K562 (cell line): ENCODE measurements around the gene MAP7D1. TPM values are rescaled to one million over a fixed set of nuclear protein-coding genes. Genes with fewer than 3 reads are reported as not detected.

ENCODE experiments used
- ARID2 ChIP-seq: fragments of 450-650 bp; IDR thresholded peaks from 2 replicates; pipeline ENCODE4 v1.6.1; 2017; ENCODE audit warnings: antibody characterized with exemption, mild to moderate bottlenecking
- ASH1L ChIP-seq: fragments of 450-650 bp; IDR thresholded peaks from 2 replicates; pipeline ENCODE4 v1.6.1; 2018; ENCODE audit warnings: borderline replicate concordance, mild to moderate bottlenecking, low read depth; ENCODE audit not compliant: partially characterized antibody
- CC2D1A ChIP-seq: fragments of 450-650 bp; IDR thresholded peaks from 2 replicates; pipeline ENCODE4 v1.6.1; 2017; ENCODE audit warnings: mild to moderate bottlenecking
- CHCHD3 ChIP-seq: fragments of 250-450 bp; sonication (Bioruptor Pico); IDR thresholded peaks from 2 replicates; pipeline ENCODE4 v2.1.2; 2022; ENCODE audit warnings: mild to moderate bottlenecking
- ELF1 ChIP-seq: fragments of 200-800 bp; sonication (Bioruptor generic); IDR thresholded peaks from 2 replicates; pipeline ENCODE4 v1.6.1; 2016; ENCODE audit warnings: missing genetic modification characterization, missing compliant biosample characterization
- JUN ChIP-seq, 2 experiments: sonication (generic) in 1 of 2; formaldehyde crosslinking in 1 of 2; IDR thresholded peaks; 2 replicates each; pipeline versions ENCODE4 v1.6.1 to v1.8.0; 2012 to 2022; ENCODE audit warnings: borderline replicate concordance in 2 of 2, mild to moderate bottlenecking in 2 of 2, improper control_type of control experiment in 1 of 2, low read depth in 1 of 2, low read length in 1 of 2, missing genetic modification reagents in 1 of 2
- KAT7 ChIP-seq: sonication (generic); formaldehyde crosslinking; IDR thresholded peaks from 2 replicates; pipeline ENCODE4 v1.8.0; 2022; ENCODE audit warnings: missing genetic modification reagents, mild to moderate bottlenecking, borderline replicate concordance
- KDM1A ChIP-seq, 2 experiments: fragments of 450-650 bp; IDR thresholded peaks; 2 replicates each; pipeline ENCODE4 v1.6.1; 2016; ENCODE audit warnings: mild to moderate bottlenecking in 2 of 2
- MTA3 ChIP-seq: fragments of 450-650 bp; formaldehyde crosslinking; IDR thresholded peaks from 2 replicates; pipeline ENCODE4 v1.6.1; 2017; ENCODE audit warnings: mild to moderate bottlenecking, borderline replicate concordance
- NFYB ChIP-seq: IDR thresholded peaks from 2 replicates; pipeline ENCODE4 v1.6.1; 2011; ENCODE audit warnings: mild to moderate bottlenecking, moderate library complexity; ENCODE audit not compliant: insufficient read length; ENCODE audit errors: extremely low read depth
- PCBP1 ChIP-seq: fragments of 200-400 bp; formaldehyde crosslinking; IDR thresholded peaks from 2 replicates; pipeline ENCODE4 v1.6.1; 2018; ENCODE audit warnings: mild to moderate bottlenecking, low read depth, low read length; ENCODE audit not compliant: poor library complexity, severe bottlenecking
- RBM25 ChIP-seq: fragments of 200-400 bp; formaldehyde crosslinking; IDR thresholded peaks from 2 replicates; pipeline ENCODE4 v1.6.1; 2018; ENCODE audit warnings: low read length, low read depth, moderate library complexity; ENCODE audit not compliant: severe bottlenecking
- SIRT6 ChIP-seq: IDR thresholded peaks from one replicate; pipeline ENCODE4 v1.6.1; 2012; ENCODE audit warnings: low read depth, mild to moderate bottlenecking, control low read depth, inconsistent platforms, low read length, moderate library complexity
- SMARCE1 ChIP-seq: fragments of 450-650 bp; IDR thresholded peaks from 2 replicates; pipeline ENCODE4 v1.7.1; 2016; ENCODE audit warnings: mild to moderate bottlenecking
- SREBF2 ChIP-seq: sonication (generic); formaldehyde crosslinking; IDR thresholded peaks from 2 replicates; pipeline ENCODE4 v1.4.0; 2020; ENCODE audit warnings: mild to moderate bottlenecking, missing genetic modification reagents
- TAF15 ChIP-seq: fragments of 200-400 bp; formaldehyde crosslinking; IDR thresholded peaks from 2 replicates; pipeline ENCODE4 v1.6.1; 2017; ENCODE audit warnings: mild to moderate bottlenecking, low read depth, low read length, moderate library complexity
- XRCC5 ChIP-seq: fragments of 200-400 bp; formaldehyde crosslinking; IDR thresholded peaks from 2 replicates; pipeline ENCODE4 v1.6.1; 2017; ENCODE audit warnings: low read depth, mild to moderate bottlenecking, low read length
- ZNF23 ChIP-seq: fragments of 250-450 bp; sonication (Bioruptor Pico); IDR thresholded peaks from 2 replicates; pipeline ENCODE4 v1.4.0; 2020; ENCODE audit warnings: mild to moderate bottlenecking
- polyA plus RNA-seq, 8 experiments: library from polyadenylated mRNA; depleted of rRNA in 4 of 8; stranded (reverse) in 5 of 8; unstranded in 3 of 8; fragments of >200 nt; fragmentation: Nextera tagmentation in 2 of 8; fragmentation: Illumina TruSeq in 1 of 8; extraction: Ambion mirVana in 2 of 8; extraction: Trizol in 1 of 8; gene quantifications; 2 replicates each; pipeline versions ENCODE4 v1.2.1 to v1.2.3, GENCODE V29; 2011 to 2014; ENCODE audit warnings: inconsistent platforms in 1 of 8, missing spikeins in 1 of 8
- total RNA-seq, 7 experiments: library from RNA; depleted of rRNA in 6 of 7; stranded (reverse); fragments of >200 nt in 6 of 7; fragmentation: Illumina TruSeq in 2 of 7; extraction: Trizol in 2 of 7; gene quantifications; 2 replicates each; pipeline versions ENCODE4 v1.2.1 to v1.2.3, GENCODE V29; 2011 to 2021; ENCODE audit warnings: low replicate concordance in 1 of 7
- TF ChIP-seq, protein P1 (sequence below): fragments of 250-450 bp; sonication (Bioruptor Pico); IDR thresholded peaks from 2 replicates; pipeline ENCODE4 v1.8.0; 2022; ENCODE audit warnings: moderate library complexity, mild to moderate bottlenecking, inconsistent platforms
- TF ChIP-seq, protein P2 (sequence below), 2 experiments: IDR thresholded peaks; 2 replicates each; pipeline ENCODE4 v1.6.1; 2012; ENCODE audit warnings: improper control_type of control experiment in 2 of 2, low read depth in 2 of 2, low read length in 2 of 2, borderline replicate concordance in 1 of 2
- TF ChIP-seq, protein P3 (sequence below): fragments of 450-650 bp; formaldehyde crosslinking; IDR thresholded peaks from 2 replicates; pipeline ENCODE4 v1.4.0; 2020; ENCODE audit warnings: mild to moderate bottlenecking, moderate library complexity
- TF ChIP-seq, protein P4 (sequence below): sonication (generic); formaldehyde crosslinking; IDR thresholded peaks from 2 replicates; pipeline ENCODE4 v1.8.1; 2023; ENCODE audit warnings: mild to moderate bottlenecking, missing genetic modification reagents

The MAP7D1 gene
- total and polyA plus RNA-seq, 9 of the 15 experiments (the other 6 are each of a cell fraction or from before 2014, with no cell fraction given) = 3.6 to 108 (median 34.5) TPM

DNA sequence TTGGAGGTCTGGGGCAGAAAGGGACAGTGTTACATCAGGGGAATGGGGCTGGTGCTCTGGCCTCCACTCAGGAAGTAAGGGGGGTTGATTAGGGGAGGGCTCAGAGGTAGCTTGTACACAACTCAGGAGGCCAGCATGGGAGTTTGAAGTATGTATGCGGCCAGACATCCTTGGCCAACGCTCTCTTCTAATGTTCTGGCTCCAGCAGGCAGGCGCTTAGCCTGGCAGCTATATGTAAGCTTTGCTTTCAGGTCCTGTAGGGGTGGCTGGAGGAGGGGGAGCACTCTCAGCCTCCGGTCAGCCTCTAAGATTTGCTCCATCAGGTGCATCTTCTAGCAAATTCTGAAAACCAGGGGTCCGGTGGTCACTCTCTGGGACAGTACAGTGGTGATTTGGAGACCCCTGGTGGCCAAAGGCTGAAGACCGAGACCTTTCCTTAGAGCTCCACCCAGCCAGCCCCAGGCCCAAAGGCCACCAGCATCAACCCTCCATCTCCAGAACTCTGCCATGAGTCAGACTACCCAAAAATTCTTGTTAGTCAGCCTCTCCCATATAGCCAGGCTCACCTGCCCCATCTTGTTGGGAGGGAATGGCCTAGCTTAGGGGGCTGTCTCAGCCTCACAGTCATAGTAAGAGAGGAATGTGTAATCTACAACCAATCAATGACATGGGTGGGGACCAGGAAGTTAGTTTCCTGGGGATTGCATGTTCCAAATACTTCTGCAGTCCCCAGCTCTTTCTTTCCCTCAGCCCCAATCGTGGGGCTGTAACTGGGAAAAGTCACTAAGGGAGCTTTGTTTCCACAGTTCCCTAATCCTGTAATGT lies 21.2 kb upstream of the MAP7D1 start (continued):
- TF ChIP-seq, protein P1, sequence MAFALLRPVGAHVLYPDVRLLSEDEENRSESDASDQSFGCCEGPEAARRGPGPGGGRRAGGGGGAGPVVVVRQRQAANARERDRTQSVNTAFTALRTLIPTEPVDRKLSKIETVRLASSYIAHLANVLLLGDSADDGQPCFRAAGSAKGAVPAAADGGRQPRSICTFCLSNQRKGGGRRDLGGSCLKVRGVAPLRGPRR (CRISPR knock-in tag) = no peak
- TF ChIP-seq MTA3 = no peak; the same call in 1 of the 2 replicates
- no peak for TF ChIP-seq CHCHD3
- TF ChIP-seq ARID2 = peak; percentile 61; the same call in 1 of the 2 replicates
- TF ChIP-seq ELF1 (tag) = peak; percentile 62
- TF ChIP-seq XRCC5 = peak; percentile 46; the same call in 1 of the 2 replicates
- TF ChIP-seq, protein P2, sequence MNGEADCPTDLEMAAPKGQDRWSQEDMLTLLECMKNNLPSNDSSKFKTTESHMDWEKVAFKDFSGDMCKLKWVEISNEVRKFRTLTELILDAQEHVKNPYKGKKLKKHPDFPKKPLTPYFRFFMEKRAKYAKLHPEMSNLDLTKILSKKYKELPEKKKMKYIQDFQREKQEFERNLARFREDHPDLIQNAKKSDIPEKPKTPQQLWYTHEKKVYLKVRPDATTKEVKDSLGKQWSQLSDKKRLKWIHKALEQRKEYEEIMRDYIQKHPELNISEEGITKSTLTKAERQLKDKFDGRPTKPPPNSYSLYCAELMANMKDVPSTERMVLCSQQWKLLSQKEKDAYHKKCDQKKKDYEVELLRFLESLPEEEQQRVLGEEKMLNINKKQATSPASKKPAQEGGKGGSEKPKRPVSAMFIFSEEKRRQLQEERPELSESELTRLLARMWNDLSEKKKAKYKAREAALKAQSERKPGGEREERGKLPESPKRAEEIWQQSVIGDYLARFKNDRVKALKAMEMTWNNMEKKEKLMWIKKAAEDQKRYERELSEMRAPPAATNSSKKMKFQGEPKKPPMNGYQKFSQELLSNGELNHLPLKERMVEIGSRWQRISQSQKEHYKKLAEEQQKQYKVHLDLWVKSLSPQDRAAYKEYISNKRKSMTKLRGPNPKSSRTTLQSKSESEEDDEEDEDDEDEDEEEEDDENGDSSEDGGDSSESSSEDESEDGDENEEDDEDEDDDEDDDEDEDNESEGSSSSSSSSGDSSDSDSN (IDR thresholded peaks at IDR 0.05; ENCODE audit: borderline replicate concordance in 1 of 2, low read depth in 2 of 2, low read length in 2 of 2) = no peak
- no peak for TF ChIP-seq TAF15
- TF ChIP-seq SREBF2 (CRISPR knock-in tag) = no peak
- no peak for TF ChIP-seq RBM25
- TF ChIP-seq PCBP1 = no peak
- TF ChIP-seq CC2D1A = peak; percentile 86
- TF ChIP-seq, protein P3, sequence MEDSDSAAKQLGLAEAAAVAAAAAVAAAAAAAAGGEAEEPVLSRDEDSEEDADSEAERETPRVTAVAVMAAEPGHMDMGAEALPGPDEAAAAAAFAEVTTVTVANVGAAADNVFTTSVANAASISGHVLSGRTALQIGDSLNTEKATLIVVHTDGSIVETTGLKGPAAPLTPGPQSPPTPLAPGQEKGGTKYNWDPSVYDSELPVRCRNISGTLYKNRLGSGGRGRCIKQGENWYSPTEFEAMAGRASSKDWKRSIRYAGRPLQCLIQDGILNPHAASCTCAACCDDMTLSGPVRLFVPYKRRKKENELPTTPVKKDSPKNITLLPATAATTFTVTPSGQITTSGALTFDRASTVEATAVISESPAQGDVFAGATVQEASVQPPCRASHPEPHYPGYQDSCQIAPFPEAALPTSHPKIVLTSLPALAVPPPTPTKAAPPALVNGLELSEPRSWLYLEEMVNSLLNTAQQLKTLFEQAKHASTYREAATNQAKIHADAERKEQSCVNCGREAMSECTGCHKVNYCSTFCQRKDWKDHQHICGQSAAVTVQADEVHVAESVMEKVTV (CRISPR knock-in tag) = peak; percentile 86
- TF ChIP-seq SMARCE1 = 0 out of 2 replicates have a peak, but pooled peaks have one; percentile 21
- peak; percentile 45; the same call in 1 of the 2 replicates for TF ChIP-seq JUN (IDR thresholded peaks at IDR 0.05; ENCODE audit: borderline replicate concordance, low read depth, low read length)
- no peak for TF ChIP-seq JUN (CRISPR knock-in tag; IDR thresholded peaks at IDR 0.05; ENCODE audit: borderline replicate concordance)
- TF ChIP-seq ASH1L = peak; percentile 22
- TF ChIP-seq, protein P4, sequence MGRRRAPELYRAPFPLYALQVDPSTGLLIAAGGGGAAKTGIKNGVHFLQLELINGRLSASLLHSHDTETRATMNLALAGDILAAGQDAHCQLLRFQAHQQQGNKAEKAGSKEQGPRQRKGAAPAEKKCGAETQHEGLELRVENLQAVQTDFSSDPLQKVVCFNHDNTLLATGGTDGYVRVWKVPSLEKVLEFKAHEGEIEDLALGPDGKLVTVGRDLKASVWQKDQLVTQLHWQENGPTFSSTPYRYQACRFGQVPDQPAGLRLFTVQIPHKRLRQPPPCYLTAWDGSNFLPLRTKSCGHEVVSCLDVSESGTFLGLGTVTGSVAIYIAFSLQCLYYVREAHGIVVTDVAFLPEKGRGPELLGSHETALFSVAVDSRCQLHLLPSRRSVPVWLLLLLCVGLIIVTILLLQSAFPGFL = 0 out of 2 replicates have a peak, but pooled peaks have one; percentile 81
- TF ChIP-seq KAT7 (CRISPR knock-in tag) = peak; percentile 90; the same call in 1 of the 2 replicates
- no peak for TF ChIP-seq SIRT6
- no peak for TF ChIP-seq ZNF23 (CRISPR knock-in tag)
- no peak for TF ChIP-seq KDM1A (IDR thresholded peaks at IDR 0.05)
- TF ChIP-seq NFYB = peak; percentile 31
